HCT116 (cell line): ENCODE measurements around the gene SNAPC1. TPM values are rescaled to one million over a fixed set of nuclear protein-coding genes. Genes with fewer than 3 reads are reported as not detected.

Experiments used
- ATAC-seq: fragments of 200-7000 bp; cut with Tn5 transposase; 2 replicates; pipeline ENCODE4 v1.9.1; 2020; ENCODE audit warnings: mild to moderate bottlenecking, moderate library complexity
- BruUV-seq: library from RNA; stranded (reverse); fragments of 400-500 nt; replicated peaks from 2 replicates; lab custom pipeline; 2021; lab: Mats Ljungman, UMichigan
- CTCF ChIA-PET: fragments of 300-600 bp; sonication (Branson Sonifier 250); formaldehyde crosslinking; loops from one replicate; lab custom pipeline; 2021; ENCODE audit warnings: antibody characterized with exemption; lab: Charles Lee
- POLR2A ChIA-PET: fragments of 300-600, 350-600 bp; sonication (Branson Sonifier 250); formaldehyde crosslinking; loops from one replicate; lab custom pipeline; 2021; ENCODE audit warnings: antibody characterized with exemption; lab: Charles Lee
- RAD21 ChIA-PET, 2 experiments: fragments of 300-600 bp; sonication (Branson Sonifier 250); formaldehyde crosslinking; loops; one replicate each; lab custom pipeline; 2023; ENCODE audit warnings: low total read pairs in 2 of 2; ENCODE audit not compliant: uncharacterized antibody in 2 of 2, unreplicated experiment in 2 of 2, low non-redundant PET in 1 of 2; lab: Charles Lee
- DNase-seq: peaks from one replicate; pipeline ENCODE4 v3.0.0-alpha.2; 2010; ENCODE audit warnings: low read depth, low spot score
- H2AFZ ChIP-seq: fragments of 200-600 bp; shearing (Covaris generic), sonication (generic); 2 replicates; pipeline ENCODE4 v1.6.1; 2017; ENCODE audit warnings: low read depth, mixed run types, mixed read lengths, antibody characterized with exemption, low read length; ENCODE audit not compliant: poor library complexity, severe bottlenecking
- H3K27ac ChIP-seq: 2 replicates; pipeline ENCODE4 v1.5.1; 2012; ENCODE audit warnings: low read depth, low read length
- H3K27me3 ChIP-seq: fragments of 200-600 bp; sonication (generic); 2 replicates; pipeline ENCODE4 v1.6.1; 2016; ENCODE audit warnings: mixed run types, low read length, mixed read lengths; ENCODE audit not compliant: insufficient read depth
- H3K36me3 ChIP-seq, 2 experiments: fragments of 200-500 bp in 1 of 2; fragments of 200-600 bp in 1 of 2; sonication (Bioruptor generic) in 1 of 2; sonication (generic) in 1 of 2; 2 replicates each; pipeline versions ENCODE4 v1.5.1 to v1.6.1; 2014 to 2016; ENCODE audit warnings: low read length in 2 of 2, inconsistent platforms in 1 of 2, mixed read lengths in 1 of 2, mixed run types in 1 of 2; ENCODE audit not compliant: insufficient read depth in 2 of 2, control insufficient read depth in 1 of 2
- H3K4me1 ChIP-seq, 2 experiments: fragments of 200-600 bp in 1 of 2; sonication (generic) in 1 of 2; 2 replicates each; pipeline versions ENCODE4 v1.5.1 to v1.6.1; 2012 to 2017; ENCODE audit warnings: low read length in 2 of 2, inconsistent platforms in 1 of 2, mild to moderate bottlenecking in 1 of 2, mixed read lengths in 1 of 2, mixed run types in 1 of 2, moderate library complexity in 1 of 2; ENCODE audit not compliant: insufficient read depth in 2 of 2, control insufficient read depth in 1 of 2
- H3K4me2 ChIP-seq: fragments of 200-600 bp; sonication (generic); 2 replicates; pipeline ENCODE4 v1.6.1; 2017; ENCODE audit warnings: mixed run types, low read length, mixed read lengths
- H3K4me3 ChIP-seq, 2 experiments: fragments of 200-600 bp in 1 of 2; sonication (generic) in 1 of 2; replicated peaks in 1 of 2; 2 replicates each; pipeline ENCODE4 v1.5.1; 2011 to 2016; ENCODE audit warnings: low read length in 2 of 2, control low read depth in 1 of 2, low read depth in 1 of 2, mild to moderate bottlenecking in 1 of 2, mixed read lengths in 1 of 2, mixed run types in 1 of 2
- H3K79me2 ChIP-seq: fragments of 200-600 bp; sonication (generic); 2 replicates; pipeline ENCODE4 v1.6.1; 2017; ENCODE audit warnings: mild to moderate bottlenecking, mixed run types, low read length, moderate library complexity, mixed read lengths; ENCODE audit not compliant: insufficient read depth
- H3K9ac ChIP-seq: fragments of 200-600 bp; sonication (generic); 2 replicates; pipeline ENCODE4 v1.6.1; 2016; ENCODE audit warnings: low read length, mixed read lengths
- H3K9me2 ChIP-seq: fragments of 200-600 bp; sonication (generic), shearing (Covaris generic); 2 replicates; pipeline ENCODE4 v1.6.1; 2017; ENCODE audit warnings: mixed run types, mild to moderate bottlenecking, moderate library complexity; ENCODE audit not compliant: insufficient read depth
- H3K9me3 ChIP-seq, 2 experiments: fragments of 200-500 bp in 1 of 2; fragments of 200-600 bp in 1 of 2; sonication (Bioruptor generic) in 1 of 2; sonication (generic) in 1 of 2; 2 replicates each; pipeline ENCODE4 v1.6.1; 2014 to 2017; ENCODE audit warnings: low read length in 2 of 2, mixed read lengths in 2 of 2, inconsistent platforms in 1 of 2, low read depth in 1 of 2, mild to moderate bottlenecking in 1 of 2, mixed run types in 1 of 2, moderate library complexity in 1 of 2; ENCODE audit not compliant: control insufficient read depth in 1 of 2, insufficient read depth in 1 of 2
- H4K20me1 ChIP-seq: fragments of 200-600 bp; sonication (generic), shearing (Covaris generic); 2 replicates; pipeline ENCODE4 v1.6.1; 2017; ENCODE audit warnings: mixed run types, mild to moderate bottlenecking, moderate library complexity; ENCODE audit not compliant: insufficient read depth
- ATF3 ChIP-seq: IDR thresholded peaks from 2 replicates; pipeline ENCODE4 v1.6.1; 2012
- CEBPB ChIP-seq: IDR thresholded peaks from 2 replicates; pipeline ENCODE4 v1.6.1; 2012; ENCODE audit warnings: low read depth
- EZH2phosphoT487 ChIP-seq: fragments of 200-600 bp; IDR thresholded peaks from 2 replicates; pipeline ENCODE4 v1.6.1; 2018; ENCODE audit warnings: antibody characterized with exemption, borderline replicate concordance
- FOSL1 ChIP-seq: IDR thresholded peaks from 2 replicates; pipeline ENCODE4 v1.6.1; 2012; ENCODE audit warnings: low read depth
- JUND ChIP-seq: IDR thresholded peaks from 2 replicates; pipeline ENCODE4 v1.6.1; 2012
- POLR2A ChIP-seq: IDR thresholded peaks from 2 replicates; pipeline ENCODE4 v1.7.0; 2011; ENCODE audit warnings: borderline replicate concordance; ENCODE audit not compliant: insufficient read depth, insufficient read length; ENCODE audit errors: extremely low read depth
- POLR2AphosphoS5 ChIP-seq: IDR thresholded peaks from 2 replicates; pipeline ENCODE4 v1.6.1; 2011; ENCODE audit warnings: mild to moderate bottlenecking, low read depth, low read length, moderate library complexity
- SP1 ChIP-seq: IDR thresholded peaks from 2 replicates; pipeline ENCODE4 v1.6.1; 2012; ENCODE audit warnings: low read depth
- TCF7L2 ChIP-seq: IDR thresholded peaks from 2 replicates; pipeline ENCODE4 v1.7.0; 2011; ENCODE audit warnings: borderline replicate concordance, inconsistent platforms; ENCODE audit not compliant: insufficient read depth, insufficient read length; ENCODE audit errors: extremely low read depth
- intact Hi-C: fragments of 100-400 bp; cut with micrococcal nuclease; formaldehyde crosslinking; loops from 2 replicates; pipeline ENCODE4 v1.10.0; 2022
- total RNA-seq: library from RNA; stranded (reverse); gene quantifications from one replicate; pipeline ENCODE4 v1.2.1, GENCODE V29; 2021; ENCODE audit not compliant: unreplicated experiment
- TF ChIP-seq, protein P1 (sequence below): IDR thresholded peaks from 2 replicates; pipeline ENCODE4 v1.6.1; 2011; ENCODE audit warnings: mild to moderate bottlenecking, low read length, moderate library complexity; ENCODE audit not compliant: insufficient replicate concordance; ENCODE audit errors: extremely low read depth

The SNAPC1 gene
- total RNA-seq, 1 experiment from 2014 or later: 8.2 TPM

- Histone ChIP-seq H3K79me2 (peaks cover 49% of the 10 kb centered on the region), H2AFZ (no peak overlapping the region), H3K9me3 (no peaks in the 10 kb centered on the region), H3K36me3 (peaks cover 49 to 60% of the 10 kb centered on the region in 2 experiments), H3K27ac (no peak overlapping the region), H3K9me2 (no peaks in the 10 kb centered on the region), H3K9ac (no peak overlapping the region), H4K20me1 (peaks cover 7% of the 10 kb centered on the region), H3K4me2 (no peak overlapping the region), H3K4me3 (no peak overlapping the region), H3K4me1 (no peaks in the 10 kb centered on the region), H3K27me3 (no peaks in the 10 kb centered on the region)
- intact Hi-C loops: loop anchor here (10.0 kb wide), 1 partner anchor 96 kb away; no protein-coding TSS in a partner anchor
- no peak for DNase-seq
- ChIA-PET POLR2A (no interaction called here), CTCF (interaction anchor here (1.7 kb wide), 1 partner anchor 99 kb away, joined by 4 read pairs; no protein-coding TSS in a partner anchor), RAD21 (no interaction called here)
- TSS peak; percentile 15 for BruUV-seq
- TF ChIP-seq FOSL1 (no peak), JUND (no peak), SP1 (no peak), CEBPB (no peak), POLR2AphosphoS5 (no peak), ATF3 (no peak), POLR2A (no peak), TCF7L2 (no peak), EZH2phosphoT487 (no peak)
- TF ChIP-seq, protein P1, sequence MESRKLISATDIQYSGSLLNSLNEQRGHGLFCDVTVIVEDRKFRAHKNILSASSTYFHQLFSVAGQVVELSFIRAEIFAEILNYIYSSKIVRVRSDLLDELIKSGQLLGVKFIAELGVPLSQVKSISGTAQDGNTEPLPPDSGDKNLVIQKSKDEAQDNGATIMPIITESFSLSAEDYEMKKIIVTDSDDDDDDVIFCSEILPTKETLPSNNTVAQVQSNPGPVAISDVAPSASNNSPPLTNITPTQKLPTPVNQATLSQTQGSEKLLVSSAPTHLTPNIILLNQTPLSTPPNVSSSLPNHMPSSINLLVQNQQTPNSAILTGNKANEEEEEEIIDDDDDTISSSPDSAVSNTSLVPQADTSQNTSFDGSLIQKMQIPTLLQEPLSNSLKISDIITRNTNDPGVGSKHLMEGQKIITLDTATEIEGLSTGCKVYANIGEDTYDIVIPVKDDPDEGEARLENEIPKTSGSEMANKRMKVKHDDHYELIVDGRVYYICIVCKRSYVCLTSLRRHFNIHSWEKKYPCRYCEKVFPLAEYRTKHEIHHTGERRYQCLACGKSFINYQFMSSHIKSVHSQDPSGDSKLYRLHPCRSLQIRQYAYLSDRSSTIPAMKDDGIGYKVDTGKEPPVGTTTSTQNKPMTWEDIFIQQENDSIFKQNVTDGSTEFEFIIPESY: no peak
- no peak for ATAC-seq
These were observed 23.1 kb upstream of the SNAPC1 start for GRCh38 chr14:61739133-61739532.
